Hematopoietic multipotent progenitor cell treated with erythropoietin and hydrocortisone succinate and interleukin-3 and kit ligand, for 17 days (in vitro differentiated cells): ENCODE results near the gene KDM2B.

Experiments used
- DNase-seq: peaks from one replicate; pipeline ENCODE4 v3.0.0-alpha.2; 2015; ENCODE audit warnings: low spot score

KDM2B gene

DNA sequence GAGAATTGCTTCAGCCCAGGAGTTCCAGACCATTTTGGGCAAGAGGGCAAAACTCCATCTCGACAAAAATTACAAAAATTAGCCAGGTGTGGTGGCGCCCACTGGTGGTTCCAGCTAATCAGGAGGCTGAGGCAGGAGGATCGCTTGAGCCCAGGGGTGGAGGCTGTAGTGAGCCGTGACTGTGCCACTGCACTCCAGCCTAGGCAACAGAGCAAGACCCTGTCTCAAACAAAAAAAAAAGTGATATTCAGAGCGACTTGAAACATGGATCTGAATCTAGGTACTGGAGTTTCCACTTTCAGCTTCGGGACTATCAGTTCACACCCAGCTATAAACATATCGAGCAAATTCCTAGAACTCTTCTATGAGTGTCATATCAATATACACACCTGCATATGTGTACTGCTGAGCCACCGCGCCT lies 197.2 kb downstream of the KDM2B start:
- DNase-seq: no peak

DNA sequence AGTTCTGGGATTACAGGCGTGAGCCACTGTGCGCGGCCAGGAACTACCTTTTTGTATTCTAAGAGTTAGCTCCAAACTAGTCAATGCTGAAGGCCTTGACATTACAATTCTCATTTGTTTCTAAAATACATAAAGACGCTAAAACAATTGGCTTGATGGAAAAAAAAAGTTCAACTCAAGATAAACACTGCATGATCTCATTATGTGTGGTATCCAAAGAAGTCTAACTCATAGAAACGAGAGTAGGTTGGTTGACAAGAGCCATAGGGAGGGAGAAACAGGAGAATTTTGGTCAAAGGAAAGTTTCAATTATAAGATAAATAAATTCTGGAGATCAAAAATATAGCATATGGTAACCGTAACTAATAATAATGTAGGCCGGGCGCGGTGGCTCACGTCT lies 200.9 kb downstream of the KDM2B start:
- DNase-seq: no peak
